Caco-2 (cell line): ENCODE measurements around the gene SYS1. TPM values are rescaled to one million over a fixed set of nuclear protein-coding genes. Genes with fewer than 3 reads are reported as not detected.

Source experiments
- BruUV-seq: library from RNA; stranded (reverse); fragments of 400-500 nt; replicated peaks from 2 replicates; lab custom pipeline; 2021; lab: Mats Ljungman, UMichigan
- CTCF ChIA-PET: fragments of 300-600 bp; sonication (Branson Sonifier 250); formaldehyde crosslinking; loops from one replicate; lab custom pipeline; 2022; ENCODE audit warnings: antibody characterized with exemption; lab: Charles Lee
- POLR2A ChIA-PET: fragments of 300-600 bp; sonication (Branson Sonifier 250); formaldehyde crosslinking; loops from one replicate; lab custom pipeline; 2022; ENCODE audit warnings: antibody characterized with exemption; lab: Charles Lee
- DNase-seq, 2 experiments: peaks; one replicate each; pipeline versions ENCODE4 v3.0.0 to v3.0.0-alpha.2; 2020 to 2022
- H3K27me3 ChIP-seq: replicated peaks from 2 replicates; pipeline ENCODE4 v1.6.0; 2011; ENCODE audit warnings: low read length; ENCODE audit not compliant: control insufficient read depth, insufficient read depth
- H3K36me3 ChIP-seq: 2 replicates; pipeline ENCODE4 v1.5.1; 2011; ENCODE audit warnings: low read length; ENCODE audit not compliant: control insufficient read depth, insufficient read depth
- H3K4me1 ChIP-seq: fragments of 250-450 bp; sonication (Bioruptor Pico); 2 replicates; pipeline ENCODE4 v1.5.1; 2020; ENCODE audit warnings: mild to moderate bottlenecking
- H3K4me3 ChIP-seq: 2 replicates; pipeline ENCODE4 v1.5.1; 2011; ENCODE audit warnings: low read depth, mild to moderate bottlenecking, control low read depth, low read length
- H3K9me3 ChIP-seq: fragments of 250-450 bp; sonication (Bioruptor Pico); 2 replicates; pipeline ENCODE4 v1.5.1; 2020; ENCODE audit warnings: mild to moderate bottlenecking, moderate library complexity
- H3K27ac Mint-ChIP-seq: one replicate; pipeline ENCODE4 v1.8.0; 2022; ENCODE audit warnings: mixed read lengths; ENCODE audit not compliant: unreplicated experiment
- H3K27me3 Mint-ChIP-seq: one replicate; pipeline ENCODE4 v1.8.0; 2022; ENCODE audit warnings: mixed read lengths; ENCODE audit not compliant: insufficient read depth, unreplicated experiment
- H3K36me3 Mint-ChIP-seq: one replicate; pipeline ENCODE4 v1.8.0; 2022; ENCODE audit warnings: mild to moderate bottlenecking, mixed read lengths; ENCODE audit not compliant: insufficient read depth, unreplicated experiment
- H3K4me1 Mint-ChIP-seq: one replicate; pipeline ENCODE4 v1.8.0; 2022; ENCODE audit warnings: low read depth, mixed read lengths; ENCODE audit not compliant: unreplicated experiment
- H3K4me3 Mint-ChIP-seq: one replicate; pipeline ENCODE4 v1.8.0; 2022; ENCODE audit warnings: mild to moderate bottlenecking, moderate library complexity, mixed read lengths; ENCODE audit not compliant: unreplicated experiment
- H3K9me3 Mint-ChIP-seq: one replicate; pipeline ENCODE4 v1.8.0; 2022; ENCODE audit warnings: mixed read lengths; ENCODE audit not compliant: unreplicated experiment
- CTCF ChIP-seq, 2 experiments: fragments of 200-600 bp in 1 of 2; IDR thresholded peaks; 1 replicate in 1 of 2; 2 replicates in 1 of 2; pipeline versions ENCODE4 v1.5.1 to v1.8.0; 2011 to 2022; ENCODE audit warnings: antibody characterized with exemption in 1 of 2, control low read depth in 1 of 2, inconsistent platforms in 1 of 2, low read depth in 1 of 2, low read length in 1 of 2, mild to moderate bottlenecking in 1 of 2, moderate library complexity in 1 of 2; ENCODE audit not compliant: insufficient read depth in 1 of 2, severe bottlenecking in 1 of 2, unreplicated experiment in 1 of 2
- intact Hi-C: fragments of 100-400 bp; cut with micrococcal nuclease; formaldehyde crosslinking; loops from one replicate; pipeline ENCODE4 v1.10.0; 2022; ENCODE audit not compliant: unreplicated experiment
- total RNA-seq: library from RNA; stranded (reverse); gene quantifications from 2 replicates; pipeline ENCODE4 v1.2.3, GENCODE V29; 2022

Gene SYS1
- total RNA-seq, 1 experiment from 2014 or later, result 62.1 TPM

- Histone ChIP-seq H3K27me3 (no peaks in the 10 kb centered on the region), H3K36me3 (peaks cover 2% of the 10 kb centered on the region; the same call in 1 of the 2 replicates), H3K9me3 (no peaks in the 10 kb centered on the region), H3K4me3 (no peak overlapping the region), H3K4me1 (peaks cover 13% of the 10 kb centered on the region; the same call in 1 of the 2 replicates)
- Mint-ChIP-seq H3K36me3 (peaks cover 7% of the 10 kb centered on the region), H3K27ac (no peak overlapping the region), H3K9me3 (no peaks in the 10 kb centered on the region), H3K4me1 (peaks cover 6% of the 10 kb centered on the region), H3K4me3 (no peak overlapping the region), H3K27me3 (no peaks in the 10 kb centered on the region)
- TF ChIP-seq CTCF (IDR thresholded peaks at IDR 0.05; ENCODE audit: insufficient read depth in 1 of 2, low read depth in 1 of 2, low read length in 1 of 2, severe bottlenecking in 1 of 2, unreplicated experiment in 1 of 2), result no peak
- POLR2A ChIA-PET, result no interaction called here
- DNase-seq, result no peak
- CTCF ChIA-PET, result interaction anchor here (0.6 to 1.8 kb wide), 3 partner anchors 19 to 50 kb away, joined by 3 to 7 read pairs (median 4); partner anchors contain the start of gene SYS1
- intact Hi-C loops, result no loop called here
- BruUV-seq, result no TSS peak
Observed at GRCh38 chr20:45412653-45413052, 49.7 kb downstream of the SYS1 start.

GRCh38 chr20:45413479-45413878, 50.5 kb downstream of the SYS1 start:
- peaks cover 13% of the 10 kb centered on the region; the same call in 1 of the 2 replicates for H3K4me1 ChIP-seq
- Mint-ChIP-seq H3K9me3 (no peaks in the 10 kb centered on the region), H3K27ac (no peak overlapping the region), H3K27me3 (no peaks in the 10 kb centered on the region), H3K4me1 (peaks cover 6% of the 10 kb centered on the region), H3K36me3 (peaks cover 11% of the 10 kb centered on the region), H3K4me3 (no peak overlapping the region)
- BruUV-seq, result no TSS peak
- ChIA-PET POLR2A (no interaction called here), CTCF (interaction anchor here (1.0 to 1.8 kb wide), 2 partner anchors 23 to 40 kb away, joined by 5 to 7 read pairs; no protein-coding TSS in a partner anchor)
- DNase-seq, result no peak
- H3K27me3 ChIP-seq, result no peaks in the 10 kb centered on the region
- no peaks in the 10 kb centered on the region for H3K9me3 ChIP-seq
- no peak overlapping the region for H3K4me3 ChIP-seq
- H3K36me3 ChIP-seq, result peaks cover 2% of the 10 kb centered on the region; the same call in 1 of the 2 replicates
- TF ChIP-seq CTCF (IDR thresholded peaks at IDR 0.05; ENCODE audit: insufficient read depth in 1 of 2, low read depth in 1 of 2, low read length in 1 of 2, severe bottlenecking in 1 of 2, unreplicated experiment in 1 of 2), result no peak
- intact Hi-C loops, result no loop called here

GRCh38 chr20:45415822-45416637, 53.1 kb downstream of the SYS1 start, which contains the start of gene PIGT:
Gene PIGT, plus strand, starts transcription at chr20:45416141. Its CDS starts 16 bp downstream, at chr20:45416157.
- peaks cover 13% of the 10 kb centered on the region; the same call in 1 of the 2 replicates for H3K4me1 ChIP-seq
- DNase-seq, result peak; percentile 95
- peak within 1 kb of the TSS; percentile 89 for H3K4me3 ChIP-seq
- Mint-ChIP-seq H3K9me3 (no peaks in the 10 kb centered on the region), H3K27me3 (no peaks in the 10 kb centered on the region), H3K36me3 (peaks cover 14% of the 10 kb centered on the region), H3K27ac (peak within 1 kb of the TSS; percentile 92), H3K4me3 (peak within 1 kb of the TSS; percentile 87), H3K4me1 (peaks cover 6% of the 10 kb centered on the region)
- intact Hi-C loops, result loop anchor here (1.0 to 2.0 kb wide), 5 partner anchors 10 to 441 kb away; partner anchors contain the start of genes ACOT8, SYS1 and ZSWIM3
- no peaks in the 10 kb centered on the region for H3K9me3 ChIP-seq
- no TSS peak for BruUV-seq
- POLR2A ChIA-PET, result interaction anchor here (0.5 to 1.7 kb wide), 14 partner anchors 9 to 1825 kb away, joined by 3 to 29 read pairs (median 4); partner anchors contain the start of genes IFT52 and SYS1
- no peaks in the 10 kb centered on the region for H3K27me3 ChIP-seq
- CTCF ChIA-PET, result interaction anchor here (0.7 to 2.1 kb wide), 15 partner anchors 9 to 355 kb away, joined by 3 to 19 read pairs (median 6); partner anchors contain the start of gene SYS1
- H3K36me3 ChIP-seq, result peaks cover 9% of the 10 kb centered on the region; the same call in 1 of the 2 replicates
- peak in 1 of 2 experiments; percentile 30 for TF ChIP-seq CTCF (IDR thresholded peaks at IDR 0.05; ENCODE audit: insufficient read depth in 1 of 2, low read depth in 1 of 2, low read length in 1 of 2, severe bottlenecking in 1 of 2, unreplicated experiment in 1 of 2)
